ENCODE data around the gene CCL21. TPM values are rescaled to one million over a fixed set of nuclear protein-coding genes. Genes with fewer than 3 reads are reported as not detected.
A peak's percentile ranks its signal among the peaks of the same experiment; 100 is the strongest.
"Not testable (repeated sequence)": the region's sequence is repeated elsewhere in the genome, so short reads cannot be mapped to it uniquely, and the experiment has no call there.

The CCL21 gene
- total RNA-seq, 3 donors from 2014 or later = 18.7 to 48.9 (median 45.9) TPM

- intact Hi-C loops (cut with DNase I, micrococcal nuclease) = no loop called here
- Histone ChIP-seq H3K4me3 (no peak overlapping the region), H3K4me1 (ENCODE audit: low read depth) (no peaks in the 10 kb centered on the region), H3K36me3 (ENCODE audit: low read depth) (no peaks in the 10 kb centered on the region), H3K9me3 (no peaks in the 10 kb centered on the region)
- DNase-seq (no peak), ATAC-seq (no peak)
- TF ChIP-seq CTCF (IDR thresholded peaks at IDR 0.05) = no peak
Observed at GRCh38 chr9:34732478-34732877, 22.5 kb upstream of the CCL21 start.

DNA sequence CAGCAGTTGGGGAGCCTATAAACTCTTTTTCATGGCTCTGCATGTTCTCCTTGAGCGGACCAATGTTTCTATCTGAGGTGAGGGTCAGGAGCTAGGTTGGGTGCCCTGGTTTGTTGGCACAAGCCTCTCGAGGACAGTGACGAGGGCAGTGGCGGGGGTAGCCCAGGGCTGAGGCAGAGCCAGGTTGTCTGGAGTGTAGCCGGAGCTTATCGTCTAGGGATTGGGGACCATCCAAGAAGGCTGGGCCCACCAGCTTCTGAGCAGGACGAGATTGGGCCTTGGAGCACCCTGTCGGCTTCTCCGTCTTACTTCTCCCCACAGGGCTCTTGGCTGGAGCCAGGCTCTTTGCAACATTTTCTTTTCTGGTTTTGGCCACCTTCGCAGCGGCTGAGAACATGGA is 13.2 kb upstream of the CCL21 start:
- H3K9me3 ChIP-seq = no peaks in the 10 kb centered on the region
- no peaks in the 10 kb centered on the region for H3K4me1 ChIP-seq (ENCODE audit: low read depth)
- intact Hi-C loops (cut with DNase I, micrococcal nuclease) = no loop called here
- no peaks in the 10 kb centered on the region for H3K36me3 ChIP-seq (ENCODE audit: low read depth)
- H3K4me3 ChIP-seq = no peak overlapping the region
- DNase-seq (no peak), ATAC-seq (no peak)
- no peak for TF ChIP-seq CTCF (IDR thresholded peaks at IDR 0.05)

DNA sequence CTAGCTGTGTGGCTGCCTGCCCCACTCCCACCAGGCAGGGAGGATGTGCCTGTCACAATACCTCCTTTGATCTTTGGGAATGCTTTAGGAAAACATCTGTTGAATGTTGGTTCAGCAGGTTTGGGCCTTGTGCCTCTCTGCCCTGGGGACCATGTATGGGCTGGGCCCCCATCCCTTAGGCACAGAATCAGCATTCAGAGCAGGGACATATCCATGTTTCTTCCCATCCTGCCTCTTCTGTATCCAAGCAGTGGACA is 9.8 kb upstream of the CCL21 start:
- H3K9me3 ChIP-seq; H3K36me3 ChIP-seq (ENCODE audit: low read depth); H3K4me3 ChIP-seq; intact Hi-C loops (cut with DNase I, micrococcal nuclease); H3K4me1 ChIP-seq (ENCODE audit: low read depth); DNase-seq; ATAC-seq: not testable (repeated sequence)

DNA sequence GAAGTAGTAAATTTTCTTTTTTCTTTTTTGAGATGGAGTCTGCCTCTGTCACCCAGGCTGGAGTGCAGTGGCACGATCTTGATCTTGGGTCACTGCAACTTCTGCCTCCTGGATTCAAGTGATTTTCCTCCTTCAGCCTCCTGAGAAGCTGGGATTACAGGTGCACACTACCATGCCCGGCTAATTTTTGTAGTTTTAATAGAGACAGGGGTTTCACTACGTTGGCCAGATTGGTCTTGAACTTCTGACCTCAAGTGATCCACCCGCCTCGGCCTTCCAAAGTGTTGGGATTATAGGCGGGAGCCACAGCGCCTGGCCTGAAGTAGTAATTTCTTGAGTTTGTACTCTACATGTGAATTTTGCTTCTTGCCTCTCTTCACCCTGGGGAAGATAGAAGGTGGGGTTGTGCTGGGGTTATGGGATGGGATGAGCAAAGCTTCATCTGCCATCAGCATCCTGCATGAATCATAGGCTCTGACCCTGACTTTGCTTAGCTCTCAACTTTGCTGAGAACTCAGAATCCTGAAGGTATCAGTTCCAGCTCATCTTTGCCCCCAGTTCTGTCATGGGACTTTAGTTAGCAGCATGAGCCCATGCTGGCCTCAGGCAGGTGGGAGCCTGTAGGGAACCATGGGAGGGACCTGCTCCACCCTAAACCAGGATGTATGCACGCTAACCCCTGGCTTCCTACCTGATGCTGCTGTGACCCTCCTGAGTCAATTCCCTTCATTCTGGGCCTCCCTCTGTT is 9.3 kb upstream of the CCL21 start:
- ATAC-seq = no peak
- no peak for TF ChIP-seq CTCF (IDR thresholded peaks at IDR 0.05)
- Histone ChIP-seq H3K4me1 (ENCODE audit: low read depth) (no peaks in the 10 kb centered on the region), H3K36me3 (ENCODE audit: low read depth) (no peaks in the 10 kb centered on the region), H3K4me3 (no peak overlapping the region), H3K9me3 (no peaks in the 10 kb centered on the region)
- intact Hi-C loops (cut with DNase I, micrococcal nuclease) = no loop called here
- no peak for DNase-seq

DNA sequence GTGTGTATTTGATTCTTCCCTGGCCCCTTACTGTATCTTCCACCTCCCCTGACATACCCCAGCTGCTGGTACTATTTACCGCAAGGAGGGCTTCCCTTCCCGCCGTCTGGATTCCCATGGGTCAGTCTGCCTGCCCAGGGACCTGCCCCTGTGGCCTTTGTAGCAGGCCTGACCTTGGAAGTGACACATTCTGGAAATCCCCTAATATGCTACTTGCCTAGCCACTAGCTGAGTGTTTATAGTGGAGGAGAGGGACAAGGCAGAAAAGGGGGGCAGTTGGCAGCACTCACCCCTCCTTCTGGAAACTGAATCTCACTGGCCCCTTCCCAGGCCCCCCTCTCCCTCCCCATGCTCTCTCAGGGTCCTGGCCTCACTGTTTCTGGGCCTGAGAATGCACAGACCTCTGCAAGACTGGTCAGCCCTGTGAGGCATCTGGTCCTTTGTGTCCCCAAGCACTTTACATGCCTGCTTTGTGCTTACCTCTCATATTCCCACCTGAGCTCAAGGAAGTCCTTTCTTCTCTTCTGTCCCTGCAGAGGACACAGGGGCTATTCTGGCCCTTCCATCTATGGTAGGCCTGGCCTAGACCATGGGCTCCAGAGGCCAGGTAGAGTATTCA is 8.2 kb upstream of the CCL21 start:
- ATAC-seq = peak; percentile 25
- H3K9me3 ChIP-seq = no peaks in the 10 kb centered on the region

More for the DNA sequence above, 8.2 kb upstream of the CCL21 start:
- no peaks in the 10 kb centered on the region for H3K4me1 ChIP-seq (ENCODE audit: low read depth)
- H3K36me3 ChIP-seq (ENCODE audit: low read depth) = no peaks in the 10 kb centered on the region
- H3K4me3 ChIP-seq = no peak overlapping the region
- TF ChIP-seq CTCF (IDR thresholded peaks at IDR 0.05) = no peak
- no peak for DNase-seq
- intact Hi-C loops (cut with DNase I, micrococcal nuclease) = no loop called here
